Heart left ventricle (tissue), 13 donors: ENCODE data around the gene PPP1R14C.

Experiments
- POLR2A ChIP-seq, 2 donors: fragments of 450-650 bp; IDR thresholded peaks; one replicate each; pipeline ENCODE4 v1.6.1; 2017; ENCODE audit warnings: antibody characterized with exemption in 2 of 2, mild to moderate bottlenecking in 2 of 2, moderate library complexity in 2 of 2
- TF ChIP-seq, protein P1 (sequence below), 12 donors: fragments of 200-600 bp; sonication (generic) in 4 of 12; IDR thresholded peaks; one replicate each; pipeline versions ENCODE4 v1.5.0 to v1.8.0; 2018 to 2022; ENCODE audit warnings: antibody characterized with exemption in 12 of 12, mild to moderate bottlenecking in 5 of 12
- donor health status: ischemic (EF 13 %, LVEDD 7.1; RV severe dilation, severe dysfunction).
- donor health status: DM: no; HTN: yes; CAD: no.
- donor health status: DM: no; HTN: no; CAD: no.
- donor health status: ischemic (EF 25% LVEDD 6.9; RV normal size, moderate dysfunction).
- donor health status: ischemic (EF 25% LVEDD 5.7; RV mildly dilated, moderate dysfunction).
- donor health status: ischemic (EF 35%, LVEDD 5.7; RV mildly dilated, moderate dysfunction).
- donor health status: nonischemic (EF 11% LVEDD 7.7; RV severe dilation, severe dysfunction).
- donor health status: DM: yes; HTN: yes; CAD: no.
- donor health status: PGD.
- donor health status: ischemic (EF 29% LVEDD 5.4; RV normal size, mild dysfunction).
- donor health status: nonischemic (EF 23%, LVEDD 6.1; RV moderate dilation, normal function).

DNA sequence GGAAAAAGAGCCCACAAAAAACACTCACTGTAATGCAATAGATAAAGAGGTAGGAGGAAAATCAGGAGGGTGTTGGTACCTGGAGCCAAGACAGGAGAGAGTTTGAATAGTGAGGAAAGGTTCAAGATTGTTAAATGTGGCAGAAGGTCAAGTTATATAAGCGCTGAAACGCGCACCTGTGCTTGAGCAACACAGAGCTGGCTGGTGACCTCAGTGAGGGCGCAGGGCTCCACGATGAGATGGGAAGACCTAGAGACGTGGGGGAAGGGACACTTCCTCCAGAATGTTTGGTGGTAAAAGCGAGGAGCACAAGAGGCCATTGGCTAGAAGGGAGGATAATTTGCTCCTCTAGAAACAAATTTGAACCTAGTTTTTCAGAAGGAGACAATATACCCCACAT, 4.2 kb upstream of the PPP1R14C start:
- TF ChIP-seq, protein P1, sequence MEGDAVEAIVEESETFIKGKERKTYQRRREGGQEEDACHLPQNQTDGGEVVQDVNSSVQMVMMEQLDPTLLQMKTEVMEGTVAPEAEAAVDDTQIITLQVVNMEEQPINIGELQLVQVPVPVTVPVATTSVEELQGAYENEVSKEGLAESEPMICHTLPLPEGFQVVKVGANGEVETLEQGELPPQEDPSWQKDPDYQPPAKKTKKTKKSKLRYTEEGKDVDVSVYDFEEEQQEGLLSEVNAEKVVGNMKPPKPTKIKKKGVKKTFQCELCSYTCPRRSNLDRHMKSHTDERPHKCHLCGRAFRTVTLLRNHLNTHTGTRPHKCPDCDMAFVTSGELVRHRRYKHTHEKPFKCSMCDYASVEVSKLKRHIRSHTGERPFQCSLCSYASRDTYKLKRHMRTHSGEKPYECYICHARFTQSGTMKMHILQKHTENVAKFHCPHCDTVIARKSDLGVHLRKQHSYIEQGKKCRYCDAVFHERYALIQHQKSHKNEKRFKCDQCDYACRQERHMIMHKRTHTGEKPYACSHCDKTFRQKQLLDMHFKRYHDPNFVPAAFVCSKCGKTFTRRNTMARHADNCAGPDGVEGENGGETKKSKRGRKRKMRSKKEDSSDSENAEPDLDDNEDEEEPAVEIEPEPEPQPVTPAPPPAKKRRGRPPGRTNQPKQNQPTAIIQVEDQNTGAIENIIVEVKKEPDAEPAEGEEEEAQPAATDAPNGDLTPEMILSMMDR (IDR thresholded peaks at IDR 0.05), result no peak
- TF ChIP-seq POLR2A (IDR thresholded peaks at IDR 0.05), result no peak
